HG03159 (cell line): ENCODE results near the gene EPOP.

Experiments
- ATAC-seq: cut with Tn5 transposase; IDR thresholded peaks from one replicate; pipeline ENCODE4 v1.9.1; 2021; ENCODE audit warnings: mild to moderate bottlenecking, moderate library complexity; ENCODE audit not compliant: unreplicated experiment

Gene EPOP

DNA sequence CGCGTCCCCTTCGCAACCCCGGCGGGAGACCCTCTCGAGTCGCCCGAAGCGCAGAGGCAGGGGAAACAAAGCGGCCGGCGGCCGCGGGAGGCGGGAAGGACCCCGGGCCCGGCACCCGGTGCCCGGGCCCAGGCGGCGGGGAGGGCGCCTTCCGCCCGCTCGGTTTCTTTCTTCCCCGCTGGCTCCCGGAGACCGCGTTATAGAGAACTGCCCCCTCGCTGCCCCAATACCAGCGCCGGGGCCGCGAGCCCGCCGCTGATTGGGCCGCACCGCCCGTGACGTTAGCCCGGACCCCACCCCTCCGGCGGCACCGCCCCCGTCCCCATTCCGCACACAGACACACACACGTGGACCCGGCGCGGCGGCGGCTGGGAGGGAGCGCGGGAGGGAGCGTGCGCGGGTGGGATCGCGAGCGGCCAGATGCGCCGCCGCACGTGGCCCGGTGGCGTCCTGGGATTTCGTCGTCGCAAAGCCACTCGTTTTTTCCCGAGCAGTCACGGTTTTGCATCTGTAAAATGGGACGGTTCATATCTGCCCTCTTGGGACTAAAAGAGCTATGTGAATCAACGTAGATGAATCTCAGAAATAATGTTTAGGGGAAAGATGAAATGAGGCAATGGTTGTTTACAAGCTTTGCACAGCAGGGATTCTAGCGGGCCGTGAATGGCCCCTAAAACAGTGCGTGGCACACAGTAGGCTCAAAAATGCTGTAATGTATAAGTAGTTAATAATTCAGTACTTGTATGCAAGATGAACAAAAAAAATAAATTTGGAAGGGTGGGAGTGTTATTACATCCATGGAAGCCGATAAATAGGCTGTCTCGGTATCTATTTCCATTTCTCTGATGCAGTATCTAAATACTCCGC lies at the start of gene EPOP:
TSS of gene EPOP (minus strand) at position 209 of the 867 bp plus-strand sequence. CDS start 462 bp downstream, outside the sequence.
- no peak for ATAC-seq

DNA sequence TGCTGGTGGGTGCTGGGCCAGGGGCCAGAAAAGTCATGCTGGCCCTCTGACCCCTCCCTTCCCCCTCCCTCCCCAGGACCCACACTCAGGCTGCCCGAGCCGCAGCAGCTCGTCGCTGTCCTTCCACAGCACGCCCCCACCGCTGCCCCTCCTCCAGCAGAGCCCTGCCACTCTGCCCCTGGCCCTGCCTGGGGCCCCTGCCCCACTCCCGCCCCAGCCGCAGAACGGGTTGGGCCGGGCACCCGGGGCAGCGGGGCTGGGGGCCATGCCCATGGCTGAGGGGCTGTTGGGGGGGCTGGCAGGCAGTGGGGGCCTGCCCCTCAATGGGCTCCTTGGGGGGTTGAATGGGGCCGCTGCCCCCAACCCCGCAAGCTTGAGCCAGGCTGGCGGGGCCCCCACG lies 47.0 kb upstream of the EPOP start:
- no peak for ATAC-seq

DNA sequence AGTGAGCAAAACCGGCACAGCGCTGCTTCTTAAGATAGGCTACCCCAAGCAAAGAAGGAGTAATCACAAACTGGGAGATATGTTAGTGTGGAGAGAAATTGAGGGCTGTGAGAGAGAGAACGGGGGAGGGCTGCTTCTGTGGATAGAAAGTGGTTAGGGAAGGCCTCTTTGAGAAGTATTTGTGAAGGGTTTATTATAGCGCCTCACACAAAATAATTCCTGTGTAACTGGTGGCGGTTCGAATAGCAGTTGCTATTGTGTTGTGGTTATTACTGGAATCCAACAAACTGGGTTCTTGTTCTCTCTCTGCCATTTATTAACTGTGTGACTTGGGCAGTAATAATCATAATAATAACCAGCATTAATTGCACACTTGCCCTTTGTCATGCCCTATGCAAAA lies 46.2 kb upstream of the EPOP start:
- no peak for ATAC-seq

DNA sequence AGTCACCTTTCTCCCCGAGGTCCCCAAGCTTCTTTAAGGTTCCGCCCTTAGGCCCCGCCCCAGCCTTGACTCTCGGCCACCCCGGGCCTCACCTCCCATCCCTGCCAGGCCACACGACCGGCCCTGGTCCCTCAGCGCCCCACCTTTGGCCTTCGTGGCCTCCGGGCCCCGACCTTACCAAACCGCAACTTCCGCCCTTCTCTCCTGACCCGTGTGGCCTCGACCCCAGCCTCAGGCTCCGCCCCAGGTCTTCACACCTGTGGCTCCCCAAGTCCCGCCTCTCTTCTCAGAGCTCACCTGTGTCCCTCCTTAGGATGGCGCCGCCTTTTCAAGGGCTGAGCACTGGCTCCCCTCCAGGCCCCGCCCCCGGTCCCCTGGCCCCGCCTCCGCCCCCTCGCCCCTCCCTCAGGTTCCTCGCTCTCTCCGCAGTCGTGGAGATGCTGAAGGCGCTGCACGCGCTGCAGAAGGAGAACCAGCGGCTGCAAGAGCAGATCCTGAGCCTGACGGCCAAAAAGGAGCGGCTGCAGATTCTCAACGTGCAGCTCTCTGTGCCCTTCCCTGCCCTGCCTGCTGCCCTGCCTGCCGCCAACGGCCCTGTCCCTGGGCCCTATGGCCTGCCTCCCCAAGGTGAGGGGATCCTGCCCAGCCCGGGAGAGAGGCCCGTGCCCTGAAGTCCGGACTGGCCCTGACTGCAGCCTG lies 45.3 kb upstream of the EPOP start:
- ATAC-seq: no peak

DNA sequence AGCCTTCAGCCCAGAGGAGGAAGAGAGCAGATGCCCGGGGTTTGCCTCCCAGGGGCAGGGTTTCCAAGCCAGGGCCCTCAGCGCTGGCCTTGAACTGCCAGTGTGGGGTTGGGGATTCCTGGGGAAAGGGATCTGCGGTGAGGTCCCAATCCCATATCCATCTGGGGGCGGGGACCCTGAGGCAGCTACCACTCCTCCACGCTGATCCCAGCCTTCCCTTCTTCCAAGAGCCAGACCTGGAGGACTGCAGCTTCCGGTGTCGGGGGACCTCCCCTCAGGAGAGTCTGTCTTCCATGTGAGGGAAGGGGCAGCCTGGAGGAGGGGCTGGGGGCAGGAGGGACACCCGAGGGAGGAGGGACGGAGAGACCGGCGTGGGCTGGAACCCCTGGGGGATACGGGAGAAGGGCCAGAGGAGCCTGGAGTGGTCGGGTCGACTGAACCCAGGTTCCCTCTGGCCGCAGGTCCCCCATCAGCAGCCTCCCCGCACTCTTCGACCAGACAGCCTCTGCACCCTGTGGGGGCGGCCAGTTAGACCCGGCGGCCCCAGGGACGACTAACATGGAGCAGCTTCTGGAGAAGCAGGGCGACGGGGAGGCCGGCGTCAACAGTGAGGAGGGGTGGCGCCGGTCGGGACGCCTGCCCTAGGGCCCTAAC lies 44.7 kb upstream of the EPOP start:
- no peak for ATAC-seq

DNA sequence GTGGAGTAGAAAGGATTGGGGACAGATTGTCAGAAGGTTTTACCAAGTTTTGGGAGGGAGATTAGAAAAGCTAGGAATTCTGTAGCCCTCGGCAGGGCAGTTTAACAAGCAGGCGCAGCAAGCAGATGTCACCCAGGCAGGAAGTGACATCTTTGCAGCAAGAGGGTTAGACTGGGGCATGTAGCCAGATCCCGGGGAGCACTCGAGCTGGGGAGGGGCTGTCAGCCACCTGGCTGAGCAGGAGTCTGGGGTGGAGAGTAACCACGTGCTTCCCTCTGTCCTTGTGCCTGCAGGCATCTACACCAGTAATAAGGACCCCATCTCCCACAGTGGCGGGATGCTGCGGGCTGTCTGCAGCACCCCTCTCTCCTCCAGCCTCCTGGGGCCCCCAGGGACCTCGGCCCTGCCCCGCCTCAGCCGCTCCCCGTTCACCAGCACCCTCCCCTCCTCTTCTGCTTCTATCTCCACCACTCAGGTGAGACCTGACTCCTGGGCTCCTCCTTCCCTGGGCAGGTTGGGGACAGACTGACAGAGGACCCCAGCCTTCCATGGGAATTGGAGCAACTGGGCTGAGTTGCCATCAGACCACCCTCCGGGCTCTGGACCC lies 42.5 kb upstream of the EPOP start:
- no peak for ATAC-seq

DNA sequence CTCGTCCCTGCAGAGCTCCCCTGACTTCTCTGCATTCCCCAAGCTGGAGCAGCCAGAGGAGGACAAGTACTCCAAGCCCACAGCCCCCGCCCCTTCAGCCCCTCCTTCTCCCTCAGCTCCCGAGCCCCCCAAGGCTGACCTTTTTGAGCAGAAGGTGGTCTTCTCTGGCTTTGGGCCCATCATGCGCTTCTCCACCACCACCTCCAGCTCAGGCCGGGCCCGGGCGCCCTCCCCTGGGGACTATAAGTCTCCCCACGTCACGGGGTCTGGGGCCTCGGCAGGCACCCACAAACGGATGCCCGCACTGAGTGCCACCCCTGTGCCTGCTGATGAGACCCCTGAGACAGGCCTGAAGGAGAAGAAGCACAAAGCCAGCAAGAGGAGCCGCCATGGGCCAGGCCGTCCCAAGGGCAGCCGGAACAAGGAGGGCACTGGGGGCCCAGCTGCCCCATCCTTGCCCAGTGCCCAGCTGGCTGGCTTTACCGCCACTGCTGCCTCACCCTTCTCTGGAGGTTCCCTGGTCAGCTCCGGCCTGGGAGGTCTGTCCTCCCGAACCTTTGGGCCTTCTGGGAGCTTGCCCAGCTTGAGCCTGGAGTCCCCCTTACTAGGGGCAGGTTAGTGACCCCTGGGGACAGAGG lies 41.7 kb upstream of the EPOP start:
- no peak for ATAC-seq

DNA sequence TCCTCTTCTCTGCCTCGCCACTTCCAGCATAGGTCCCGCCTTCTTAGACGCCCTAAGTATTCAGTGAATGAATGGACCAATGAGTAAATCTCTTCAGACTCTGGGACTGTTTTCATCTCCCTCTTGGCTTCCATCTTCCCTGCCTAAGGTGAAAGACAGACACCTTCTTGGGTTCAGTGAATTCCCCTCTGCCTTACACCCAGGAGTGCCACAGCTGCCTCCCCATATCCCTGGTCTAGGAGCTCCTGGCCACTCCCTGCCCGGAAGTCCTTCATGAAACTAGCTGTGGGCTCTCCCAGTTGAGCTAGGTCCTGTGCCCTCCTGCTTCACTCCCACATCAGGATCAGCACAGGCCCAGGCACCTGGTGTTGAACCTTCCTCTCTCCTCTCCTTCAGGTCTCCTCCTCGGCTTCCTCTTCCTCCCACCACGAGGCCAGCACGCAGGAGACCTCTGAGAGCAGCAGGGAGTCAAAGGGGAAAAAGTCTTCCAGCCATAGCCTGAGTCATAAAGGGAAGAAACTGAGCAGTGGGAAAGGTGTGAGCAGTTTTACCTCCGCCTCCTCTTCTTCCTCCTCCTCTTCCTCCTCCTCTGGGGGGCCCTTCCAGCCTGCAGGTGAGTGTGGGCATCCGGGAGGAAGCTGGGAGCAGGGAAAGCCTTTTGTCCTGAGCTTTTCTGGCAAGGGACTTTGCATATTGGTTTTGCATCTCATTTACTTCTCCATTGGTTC lies 40.6 kb upstream of the EPOP start:
- ATAC-seq: no peak

DNA sequence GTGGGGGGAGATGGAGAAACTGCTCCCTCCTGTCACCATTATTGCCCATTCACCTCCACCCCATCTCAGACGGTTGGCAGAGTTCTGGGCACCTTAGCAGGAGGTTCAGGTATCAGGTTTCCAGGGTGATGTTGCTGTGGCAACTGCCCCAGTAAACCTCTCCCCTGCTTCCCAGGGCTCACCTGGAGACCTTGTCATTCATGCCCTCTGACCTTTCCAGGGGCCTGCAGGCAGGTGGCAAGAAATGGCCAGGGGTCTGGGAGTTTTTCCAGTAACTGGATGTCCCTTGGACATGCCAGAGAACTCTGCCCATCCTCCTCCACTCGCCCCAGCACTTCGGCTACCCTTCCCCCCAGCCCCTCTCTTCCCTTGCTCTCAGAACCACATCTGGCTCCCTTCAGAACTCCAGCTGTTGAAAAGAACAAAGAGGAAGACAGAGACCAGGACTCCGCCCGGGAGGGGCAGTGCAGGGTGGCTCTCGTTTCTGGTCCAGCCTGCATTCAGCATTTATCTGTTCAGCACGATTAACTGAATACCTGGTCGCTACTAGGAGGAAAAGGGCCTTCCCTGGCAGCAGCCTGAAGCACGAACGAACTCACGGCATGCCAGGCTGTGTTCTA lies 38.8 kb upstream of the EPOP start:
- no peak for ATAC-seq

DNA sequence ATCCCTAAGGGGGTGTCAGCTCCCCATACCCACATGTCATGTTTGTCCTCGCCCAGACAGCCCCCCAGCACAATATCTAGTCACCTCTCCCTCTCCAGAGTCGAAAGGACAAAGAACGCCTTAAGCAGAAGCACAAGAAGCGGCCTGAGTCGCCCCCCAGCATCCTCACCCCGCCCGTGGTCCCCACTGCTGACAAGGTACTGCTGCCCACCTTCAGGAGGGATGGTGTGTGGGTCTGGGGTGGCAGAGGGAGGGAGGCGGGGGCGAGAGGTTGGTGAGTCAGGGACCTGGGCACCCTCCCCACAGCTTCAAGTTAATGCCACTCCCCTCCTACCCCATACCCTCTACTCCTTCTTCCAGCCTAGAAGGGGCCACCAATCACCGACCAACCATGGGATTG lies 37.8 kb upstream of the EPOP start:
- ATAC-seq: no peak

DNA sequence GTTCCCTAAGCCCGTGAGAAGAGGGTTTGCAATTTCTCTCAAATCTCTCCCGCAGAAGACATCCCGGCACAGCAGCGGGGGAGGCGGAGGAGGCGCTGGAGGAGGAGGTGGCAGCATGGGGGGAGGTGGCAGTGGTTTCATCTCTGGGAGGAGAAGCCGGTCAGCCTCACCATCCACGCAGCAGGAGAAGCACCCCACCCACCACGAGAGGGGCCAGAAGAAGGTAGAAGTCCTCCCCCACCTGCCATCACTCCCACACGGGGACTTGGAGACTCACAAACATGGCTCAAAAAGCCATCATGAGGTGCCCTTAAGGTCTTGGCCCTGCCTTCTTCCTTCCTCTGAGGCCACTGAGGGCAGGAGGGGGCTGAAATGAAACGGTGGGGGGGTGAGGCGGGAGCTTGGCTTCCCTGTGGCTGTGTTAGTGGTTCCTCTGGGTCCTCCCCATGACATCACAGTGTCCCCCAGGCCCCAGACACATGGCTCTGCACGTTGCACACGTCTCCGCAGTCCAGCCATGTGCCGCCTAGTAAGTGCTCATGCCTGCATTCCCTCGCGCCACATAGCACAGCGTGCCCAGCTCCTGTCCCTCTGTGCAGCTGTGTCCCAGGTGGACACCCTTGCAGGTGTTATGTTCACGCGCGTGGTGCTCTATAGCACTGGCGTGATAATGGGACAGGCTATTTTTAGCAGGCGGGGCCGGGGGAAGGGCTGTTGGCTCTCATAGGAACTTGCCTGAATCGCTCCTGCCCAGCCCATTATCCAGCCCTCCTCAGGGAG lies 37.2 kb upstream of the EPOP start:
- ATAC-seq: no peak

DNA sequence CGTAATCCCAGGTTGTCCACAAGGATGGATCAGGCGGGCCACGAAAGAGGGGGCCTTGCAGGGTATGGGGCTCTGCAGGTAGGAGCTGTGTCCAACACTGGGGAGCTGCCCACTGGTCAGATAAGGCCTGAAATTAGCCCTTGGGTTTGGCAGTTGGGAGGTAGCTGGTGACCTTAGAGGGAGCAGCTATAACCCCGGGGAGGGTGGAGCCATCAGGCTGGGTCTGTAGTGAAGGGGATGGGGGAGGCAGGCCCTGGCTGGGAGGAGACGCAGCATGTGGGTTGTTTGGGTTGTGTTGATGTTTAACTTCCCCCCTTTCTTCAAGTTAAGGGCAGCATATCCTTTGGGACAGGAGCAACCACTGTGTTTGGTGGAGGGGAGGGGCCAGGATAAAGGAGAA lies 36.2 kb upstream of the EPOP start:
- no peak for ATAC-seq

DNA sequence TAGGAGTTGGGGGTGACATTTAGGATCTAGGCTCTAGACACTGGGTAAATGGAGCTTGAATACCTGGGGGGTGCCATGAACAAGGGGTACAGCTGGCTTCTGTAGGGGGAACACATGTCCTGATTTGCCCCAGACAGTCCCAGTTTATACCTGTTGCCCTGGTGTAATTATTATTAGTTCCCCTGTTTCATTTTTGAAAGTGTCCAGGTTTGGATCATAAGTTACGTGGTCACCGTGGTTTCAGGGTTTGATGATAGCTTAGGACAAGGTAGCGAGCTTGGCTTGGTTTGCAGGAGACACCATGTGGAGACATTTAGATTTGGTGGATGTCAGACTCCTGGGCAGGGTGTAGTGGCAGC lies 35.8 kb upstream of the EPOP start:
- ATAC-seq: no peak

DNA sequence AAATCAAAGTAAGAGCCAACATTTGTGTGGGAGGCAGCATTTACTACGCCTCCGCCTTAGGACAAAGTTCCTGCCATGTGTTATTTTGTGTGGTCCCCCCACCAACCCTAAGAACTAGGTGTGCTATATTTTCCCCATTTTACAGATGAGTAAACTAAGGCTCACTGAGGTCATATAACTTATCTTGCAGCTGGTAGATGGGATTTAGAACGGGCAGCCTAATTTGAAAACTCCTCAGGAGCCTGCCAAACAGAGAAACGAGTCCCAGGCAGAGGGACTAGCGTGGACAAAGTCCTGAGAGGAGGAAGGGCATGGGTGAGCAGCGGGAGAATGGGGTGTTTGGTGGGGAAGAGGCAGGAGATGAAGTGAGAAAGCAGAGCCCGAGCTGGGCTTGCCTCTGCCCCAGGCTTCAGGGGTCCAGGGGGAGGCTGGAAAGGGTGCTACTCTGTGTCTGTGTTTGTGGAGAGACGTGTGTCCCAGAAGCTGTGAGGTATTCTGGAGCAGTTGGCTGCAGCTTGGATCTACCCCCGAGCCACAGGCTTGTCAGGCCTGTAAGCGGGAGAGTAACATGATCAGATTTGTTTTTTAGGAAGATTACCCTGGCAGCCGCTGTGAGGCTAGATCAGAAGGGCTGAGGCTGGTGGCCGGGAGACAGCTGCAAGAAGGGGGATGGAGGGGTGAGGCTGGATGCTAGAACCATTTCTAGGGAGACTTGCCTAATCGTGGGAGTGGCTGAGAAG lies 35.3 kb upstream of the EPOP start:
- ATAC-seq: no peak

DNA sequence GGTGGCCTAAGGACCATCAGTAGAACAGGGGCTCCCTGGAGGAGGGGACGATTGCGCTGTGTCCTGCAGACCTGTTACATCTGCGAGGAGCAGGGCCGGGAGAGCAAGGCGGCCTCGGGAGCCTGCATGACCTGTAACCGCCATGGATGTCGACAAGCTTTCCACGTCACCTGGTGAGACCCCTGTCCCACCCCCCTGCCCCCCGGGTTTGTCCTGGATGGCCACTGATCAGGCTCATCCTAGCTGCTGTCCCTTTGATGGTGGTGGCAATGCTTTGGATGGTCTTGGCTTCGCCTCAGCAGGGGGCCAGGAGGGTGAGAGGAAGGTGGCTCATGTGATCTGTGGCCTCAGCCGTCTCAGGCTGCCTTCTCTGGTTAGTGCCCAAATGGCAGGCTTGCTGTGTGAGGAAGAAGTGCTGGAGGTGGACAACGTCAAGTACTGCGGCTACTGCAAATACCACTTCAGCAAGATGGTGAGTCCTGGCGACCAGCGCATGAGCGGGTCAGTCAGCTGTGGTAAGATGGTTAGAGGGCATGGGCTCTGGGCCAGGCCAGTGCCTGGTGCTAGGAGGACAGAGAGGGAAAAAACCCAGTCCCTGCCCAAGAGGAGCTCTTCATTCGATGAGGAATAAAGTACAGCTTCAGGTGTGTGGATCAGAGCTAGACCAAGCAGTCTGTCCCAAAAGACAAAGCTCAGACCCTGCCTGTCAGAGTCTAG lies 34.5 kb upstream of the EPOP start:
- ATAC-seq: no peak

DNA sequence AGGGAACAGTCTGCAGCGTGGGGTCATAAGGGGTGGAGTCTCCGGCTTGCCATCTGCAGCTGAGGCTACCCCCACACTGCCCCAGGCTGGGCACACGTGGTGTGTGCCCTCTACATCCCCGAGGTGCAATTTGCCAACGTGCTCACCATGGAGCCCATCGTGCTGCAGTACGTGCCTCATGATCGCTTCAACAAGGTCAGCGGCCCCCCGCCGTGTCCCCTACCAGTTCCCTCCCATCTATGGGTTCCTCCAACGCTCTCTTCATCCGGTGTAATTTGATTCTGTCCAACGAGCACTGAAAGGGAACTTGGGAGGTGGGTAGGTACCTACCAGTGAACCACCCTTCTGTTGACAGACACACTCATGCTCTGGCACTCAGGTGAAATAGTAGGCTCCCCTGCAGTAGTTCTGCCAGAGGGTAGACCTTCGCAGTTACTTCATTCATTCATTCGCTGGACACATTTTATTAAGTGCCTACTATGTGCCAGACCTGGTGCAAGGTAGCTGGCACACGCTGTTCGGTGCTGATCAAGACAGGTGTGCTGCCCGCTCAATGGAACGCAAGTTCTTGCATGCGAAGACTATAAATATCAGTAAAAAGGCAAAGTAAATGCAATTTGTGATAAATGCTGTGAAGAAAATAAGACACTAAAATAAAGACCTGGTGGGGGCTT lies 33.1 kb upstream of the EPOP start:
- no peak for ATAC-seq

DNA sequence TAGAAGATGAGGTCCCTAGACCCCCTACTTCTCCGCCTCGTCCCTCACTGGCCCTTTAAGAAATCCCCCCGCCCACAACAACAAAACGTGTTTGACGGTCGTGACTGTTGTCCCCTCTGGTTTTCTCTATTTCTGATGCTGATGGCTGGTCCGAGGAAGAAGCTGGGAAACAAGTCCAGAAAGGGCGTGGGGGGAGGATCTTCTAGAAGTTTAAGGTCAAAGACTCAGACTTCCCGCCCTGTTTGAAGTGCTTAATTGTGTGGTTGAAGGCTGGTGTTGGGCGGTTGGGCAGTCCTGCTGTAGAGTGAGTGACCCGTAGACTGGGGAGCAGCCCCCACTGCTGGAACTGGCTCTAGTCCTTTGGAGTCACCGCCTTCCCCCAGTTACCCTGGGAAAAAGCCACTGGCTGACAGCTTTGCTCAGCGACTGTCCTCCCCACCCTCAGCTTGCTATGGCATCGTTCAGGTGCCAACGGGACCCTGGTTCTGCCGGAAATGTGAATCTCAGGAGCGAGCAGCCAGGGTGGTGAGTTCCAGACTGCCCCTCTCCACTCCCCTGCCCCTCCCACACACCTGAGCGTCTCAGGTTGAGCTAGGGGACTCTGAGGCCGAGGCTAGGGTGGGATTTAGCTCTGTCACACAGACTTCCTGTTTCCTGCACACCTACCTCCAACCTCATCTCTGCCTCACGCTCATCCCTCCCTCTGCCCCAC lies 31.9 kb upstream of the EPOP start:
- no peak for ATAC-seq
